Natural killer cell (primary cell): Measurements from ENCODE around the gene NTHL1. TPM values are rescaled to one million over a fixed set of nuclear protein-coding genes. Genes with fewer than 3 reads are reported as not detected.

Source experiments
- ATAC-seq, 3 donors: fragments of 150-1000 bp in 2 of 3; fragments of 200-7000 bp in 1 of 3; cut with Tn5 transposase; 1 replicate in 1 of 3; 2 replicates in 2 of 3; pipeline ENCODE4 v1.10.0; 2021; ENCODE audit warnings: mild to moderate bottlenecking in 2 of 3, moderate library complexity in 2 of 3
- DNase-seq, 2 donors: peaks; one replicate each; pipeline versions ENCODE4 v3.0.0 to v3.0.0-alpha.2; 2013 to 2021; ENCODE audit warnings: mixed read lengths in 1 of 2
- H3K27ac ChIP-seq: one replicate; pipeline ENCODE4 v1.5.1; 2013; ENCODE audit warnings: mild to moderate bottlenecking, low read length
- H3K27me3 ChIP-seq: one replicate; pipeline ENCODE4 v1.6.1; 2013; ENCODE audit warnings: low read length; ENCODE audit not compliant: control insufficient read depth, insufficient read depth
- H3K36me3 ChIP-seq: one replicate; pipeline ENCODE4 v1.6.1; 2013; ENCODE audit warnings: low read length; ENCODE audit not compliant: control insufficient read depth, insufficient read depth
- H3K4me1 ChIP-seq: one replicate; pipeline ENCODE4 v1.6.1; 2013; ENCODE audit warnings: low read length; ENCODE audit not compliant: control insufficient read depth, insufficient read depth
- H3K4me3 ChIP-seq: one replicate; pipeline ENCODE4 v1.5.1; 2013; ENCODE audit warnings: low read length
- H3K9me3 ChIP-seq: one replicate; pipeline ENCODE4 v1.6.1; 2013; ENCODE audit warnings: low read length; ENCODE audit not compliant: control insufficient read depth, insufficient read depth
- H3K27ac Mint-ChIP-seq, 2 donors: one replicate each; pipeline ENCODE4 v1.8.0; 2022; ENCODE audit warnings: mild to moderate bottlenecking in 2 of 2, mixed read lengths in 2 of 2, moderate library complexity in 1 of 2
- H3K27me3 Mint-ChIP-seq, 2 donors: one replicate each; pipeline ENCODE4 v1.8.0; 2022; ENCODE audit warnings: low read depth in 2 of 2, mixed read lengths in 2 of 2
- H3K36me3 Mint-ChIP-seq: one replicate; pipeline ENCODE4 v1.8.0; 2022; ENCODE audit warnings: mixed read lengths
- H3K4me1 Mint-ChIP-seq, 2 donors: one replicate each; pipeline ENCODE4 v1.8.0; 2022; ENCODE audit warnings: mixed read lengths in 2 of 2
- H3K4me3 Mint-ChIP-seq: one replicate; pipeline ENCODE4 v1.8.0; 2022; ENCODE audit warnings: mild to moderate bottlenecking, moderate library complexity, mixed read lengths
- H3K9me3 Mint-ChIP-seq, 2 donors: one replicate each; pipeline ENCODE4 v1.8.0; 2022; ENCODE audit warnings: mixed read lengths in 2 of 2
- CTCF ChIP-seq: fragments of 200-600 bp; IDR thresholded peaks from one replicate; pipeline ENCODE4 v1.8.0; 2022; ENCODE audit warnings: antibody characterized with exemption
- WGBS: methylation state at CpG from one replicate; pipeline ENCODE4 v1.1.7; 2013; ENCODE audit warnings: missing lambda C conversion rate; ENCODE audit not compliant: insufficient coverage; 5-methylcytosine and 5-hydroxymethylcytosine counted together
- intact Hi-C: fragments of 100-400 bp; cut with micrococcal nuclease; formaldehyde crosslinking; loops from one replicate; pipeline ENCODE4 v1.14.2; 2022
- total RNA-seq, 4 donors: library from RNA; stranded (reverse); fragments of 120-200 nt in 1 of 4; gene quantifications; one replicate each; pipeline versions ENCODE4 v1.2.3 to v1.2.4, GENCODE V29; 2013 to 2022

Gene NTHL1
- total RNA-seq, 3 donors from 2014 or later (not counting 1 experiment from before 2014, with no cell fraction given): 8.7 to 12.9 (median 9.7) TPM

- H3K27ac ChIP-seq: no peak overlapping the region
- Mint-ChIP-seq H3K9me3 (no peaks in the 10 kb centered on the region), H3K4me3 (no peak overlapping the region), H3K36me3 (no peaks in the 10 kb centered on the region), H3K27me3 (no peaks in the 10 kb centered on the region), H3K27ac (no peak overlapping the region), H3K4me1 (peaks cover 5 to 9% of the 10 kb centered on the region in 2 donors)
- H3K27me3 ChIP-seq: no peaks in the 10 kb centered on the region
- DNase-seq (no peak), ATAC-seq (no peak)
- TF ChIP-seq CTCF: no peak
- H3K36me3 ChIP-seq: peaks cover 54% of the 10 kb centered on the region
- intact Hi-C loops: no loop called here
- H3K4me3 ChIP-seq: no peak overlapping the region
- no peaks in the 10 kb centered on the region for H3K9me3 ChIP-seq
- peaks cover under 1% of the 10 kb centered on the region for H3K4me1 ChIP-seq
- 97% methylated on average over 29 of the region's 29 CpGs for WGBS
Observed at GRCh38 chr16:2070576-2071453, 23.2 kb upstream of the NTHL1 start.

GRCh38 chr16:2066139-2066538 is 18.5 kb upstream of the NTHL1 start:
- Histone ChIP-seq H3K4me3 (no peak overlapping the region), H3K36me3 (peaks cover 37% of the 10 kb centered on the region), H3K9me3 (no peaks in the 10 kb centered on the region), H3K4me1 (peaks cover 8% of the 10 kb centered on the region), H3K27me3 (no peaks in the 10 kb centered on the region), H3K27ac (no peak overlapping the region)
- Mint-ChIP-seq H3K4me1 (peaks cover 6 to 14% of the 10 kb centered on the region in 2 donors), H3K27ac (peak overlapping the region; percentile 38 to 60), H3K36me3 (no peaks in the 10 kb centered on the region), H3K4me3 (no peak overlapping the region), H3K27me3 (no peaks in the 10 kb centered on the region), H3K9me3 (no peaks in the 10 kb centered on the region)
- DNase-seq (no peak), ATAC-seq (no peak)
- intact Hi-C loops: no loop called here
- 91% methylated on average over 11 of the region's 11 CpGs for WGBS
- no peak for TF ChIP-seq CTCF

GRCh38 chr16:2064368-2064945 is 16.8 kb upstream of the NTHL1 start:
- H3K36me3 Mint-ChIP-seq: no peaks in the 10 kb centered on the region
- ATAC-seq (no peak), DNase-seq (no peak)
- H3K9me3 Mint-ChIP-seq: no peaks in the 10 kb centered on the region
- peaks cover 6 to 10% of the 10 kb centered on the region in 2 donors for H3K4me1 Mint-ChIP-seq
- H3K4me1 ChIP-seq: peaks cover 8% of the 10 kb centered on the region
- H3K4me3 ChIP-seq: no peak overlapping the region
- intact Hi-C loops: no loop called here
- H3K27ac ChIP-seq: no peak overlapping the region
- H3K4me3 Mint-ChIP-seq: no peak overlapping the region
- no peak overlapping the region for H3K27ac Mint-ChIP-seq
- no peaks in the 10 kb centered on the region for H3K27me3 ChIP-seq
- no peak for TF ChIP-seq CTCF
- no peaks in the 10 kb centered on the region for H3K9me3 ChIP-seq
- H3K36me3 ChIP-seq: peaks cover 31% of the 10 kb centered on the region
- WGBS: 96% methylated on average over 16 of the region's 16 CpGs
- no peaks in the 10 kb centered on the region for H3K27me3 Mint-ChIP-seq
